HepG2 (cell line): ENCODE measurements around the gene TUBA4A. TPM values are rescaled to one million over a fixed set of nuclear protein-coding genes. Genes with fewer than 3 reads are reported as not detected.

Source experiments
- GTF2F1 ChIP-seq: fragments of 150-350 bp; IDR thresholded peaks from 2 replicates; pipeline ENCODE4 v1.6.1; 2014; ENCODE audit warnings: low read length
- GZF1 ChIP-seq: sonication (generic); formaldehyde crosslinking; IDR thresholded peaks from 2 replicates; pipeline ENCODE4 v1.5.1; 2020; ENCODE audit warnings: mild to moderate bottlenecking, missing genetic modification reagents
- MEF2D ChIP-seq: sonication (generic); formaldehyde crosslinking; IDR thresholded peaks from 2 replicates; pipeline ENCODE4 v1.5.1; 2020; ENCODE audit warnings: mild to moderate bottlenecking, missing genetic modification reagents
- MIER2 ChIP-seq: IDR thresholded peaks from 2 replicates; pipeline ENCODE4 v1.6.1; 2016; ENCODE audit warnings: missing biosample characterization, missing genetic modification reagents
- PHF5A ChIP-seq: IDR thresholded peaks from one replicate; pipeline ENCODE4 v1.6.1; 2018; ENCODE audit warnings: low read depth, missing genetic modification reagents; ENCODE audit not compliant: unreplicated experiment
- SIX1 ChIP-seq: sonication (generic); formaldehyde crosslinking; IDR thresholded peaks from 2 replicates; pipeline ENCODE4 v1.4.0; 2020; ENCODE audit warnings: missing genetic modification reagents, borderline replicate concordance
- TP53 ChIP-seq: sonication (generic); formaldehyde crosslinking; conservative IDR thresholded peaks from 2 replicates; pipeline ENCODE4 v1.4.0; 2020; ENCODE audit warnings: missing genetic modification reagents
- ZBTB42 ChIP-seq: sonication (generic); formaldehyde crosslinking; IDR thresholded peaks from 2 replicates; pipeline ENCODE4 v1.5.0; 2020; ENCODE audit warnings: mild to moderate bottlenecking, missing genetic modification reagents
- ZNF317 ChIP-seq: sonication (generic); formaldehyde crosslinking; IDR thresholded peaks from 2 replicates; pipeline ENCODE4 v1.5.0; 2020; ENCODE audit warnings: mild to moderate bottlenecking, missing genetic modification reagents
- ZNF337 ChIP-seq: sonication (generic); formaldehyde crosslinking; IDR thresholded peaks from 2 replicates; pipeline ENCODE4 v1.5.1; 2020; ENCODE audit warnings: missing genetic modification reagents, low read depth, mild to moderate bottlenecking, borderline replicate concordance
- ZNF614 ChIP-seq: IDR thresholded peaks from 2 replicates; pipeline ENCODE4 v1.6.1; 2018; ENCODE audit warnings: missing biosample characterization, missing genetic modification reagents, inconsistent platforms, borderline replicate concordance
- ZNF691 ChIP-seq: sonication (generic); formaldehyde crosslinking; IDR thresholded peaks from 2 replicates; pipeline ENCODE4 v1.4.0; 2020; ENCODE audit warnings: missing genetic modification reagents, low read depth, mild to moderate bottlenecking, borderline replicate concordance
- polyA plus RNA-seq, 8 experiments: library from polyadenylated mRNA; depleted of rRNA in 3 of 8; stranded (reverse) in 7 of 8; unstranded in 1 of 8; fragments of >200 nt; fragmentation: Illumina TruSeq in 4 of 8; extraction: Trizol in 4 of 8; gene quantifications; 2 replicates each; pipeline versions ENCODE4 v1.2.1 to v1.2.3, GENCODE V29; 2011 to 2016; ENCODE audit warnings: low read depth in 4 of 8, missing spikeins in 1 of 8, mixed read lengths in 1 of 8; ENCODE audit not compliant: insufficient read depth in 1 of 8
- total RNA-seq, 5 experiments: library from RNA; depleted of rRNA; stranded (reverse); fragments of >200 nt; fragmentation: Illumina TruSeq; extraction: Trizol; gene quantifications; 2 replicates each; pipeline ENCODE4 v1.2.3, GENCODE V29; 2016; ENCODE audit warnings: low read depth in 1 of 5
- TF ChIP-seq, protein P1 (sequence below): sonication (generic); formaldehyde crosslinking; IDR thresholded peaks from 2 replicates; pipeline ENCODE4 v1.4.0; 2020; ENCODE audit warnings: missing genetic modification reagents, borderline replicate concordance
- TF ChIP-seq, protein P2 (sequence below): sonication (generic); formaldehyde crosslinking; IDR thresholded peaks from 2 replicates; pipeline ENCODE4 v1.4.0; 2020; ENCODE audit warnings: missing genetic modification reagents
- TF ChIP-seq, protein P3 (sequence below): sonication (generic); formaldehyde crosslinking; IDR thresholded peaks from 2 replicates; pipeline ENCODE4 v1.8.1; 2022; ENCODE audit warnings: low read depth, mild to moderate bottlenecking, missing genetic modification reagents
- TF ChIP-seq, protein P4 (sequence below): sonication (generic); formaldehyde crosslinking; IDR thresholded peaks from 2 replicates; pipeline ENCODE4 v1.8.1; 2023; ENCODE audit warnings: missing genetic modification reagents, inconsistent platforms, borderline replicate concordance

The TUBA4A gene
- total and polyA plus RNA-seq, 2 of the 13 experiments (the other 11 are each of a cell fraction or from before 2014, with no cell fraction given), result 1.3 to 12.7 TPM

DNA sequence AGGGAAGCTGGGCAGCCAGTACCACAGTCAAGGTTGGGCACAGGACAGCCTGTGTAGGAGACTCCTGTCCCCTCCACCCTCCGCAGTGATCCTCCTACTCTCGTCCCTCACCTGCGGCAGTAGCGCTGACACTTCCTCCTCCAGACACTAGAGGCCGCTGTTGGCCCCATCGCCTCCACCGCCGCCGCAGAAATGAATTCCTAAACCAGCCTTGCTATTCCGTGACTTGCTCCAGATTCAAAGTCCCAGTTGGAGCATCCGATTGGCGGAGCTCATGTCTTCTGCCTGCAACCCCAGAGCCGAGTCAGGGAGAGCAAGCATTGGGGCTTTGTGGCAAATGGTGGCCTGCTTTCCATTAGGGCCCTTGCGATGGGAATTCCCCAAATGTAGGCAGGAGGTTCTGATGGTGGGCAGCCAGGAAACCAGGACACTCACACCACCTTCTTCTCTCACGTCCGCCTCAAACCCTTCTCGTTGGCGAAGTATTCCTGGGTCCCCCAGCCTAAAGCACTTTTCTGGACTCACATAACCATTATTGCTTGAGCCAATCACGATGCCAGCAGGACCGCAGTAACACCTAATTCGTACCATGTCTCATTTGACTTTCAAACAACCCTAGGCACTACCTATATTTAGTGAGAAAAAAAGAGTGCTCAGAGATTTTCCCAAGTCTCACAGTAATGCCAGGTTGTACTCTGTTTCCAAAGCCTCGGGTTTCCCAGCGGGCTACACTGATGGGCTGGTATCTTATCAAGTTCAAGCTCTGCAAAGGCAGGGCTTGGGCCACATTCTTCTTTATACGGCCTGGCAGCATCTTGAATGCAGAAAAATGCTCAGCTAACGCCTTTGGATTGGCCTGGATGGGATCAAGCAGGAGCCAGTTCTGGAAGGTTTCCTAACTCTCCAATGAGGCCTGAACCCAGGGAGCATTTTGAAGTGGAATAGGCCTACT lies 24.3 kb upstream of the TUBA4A start (continued):
- TF ChIP-seq, protein P1, sequence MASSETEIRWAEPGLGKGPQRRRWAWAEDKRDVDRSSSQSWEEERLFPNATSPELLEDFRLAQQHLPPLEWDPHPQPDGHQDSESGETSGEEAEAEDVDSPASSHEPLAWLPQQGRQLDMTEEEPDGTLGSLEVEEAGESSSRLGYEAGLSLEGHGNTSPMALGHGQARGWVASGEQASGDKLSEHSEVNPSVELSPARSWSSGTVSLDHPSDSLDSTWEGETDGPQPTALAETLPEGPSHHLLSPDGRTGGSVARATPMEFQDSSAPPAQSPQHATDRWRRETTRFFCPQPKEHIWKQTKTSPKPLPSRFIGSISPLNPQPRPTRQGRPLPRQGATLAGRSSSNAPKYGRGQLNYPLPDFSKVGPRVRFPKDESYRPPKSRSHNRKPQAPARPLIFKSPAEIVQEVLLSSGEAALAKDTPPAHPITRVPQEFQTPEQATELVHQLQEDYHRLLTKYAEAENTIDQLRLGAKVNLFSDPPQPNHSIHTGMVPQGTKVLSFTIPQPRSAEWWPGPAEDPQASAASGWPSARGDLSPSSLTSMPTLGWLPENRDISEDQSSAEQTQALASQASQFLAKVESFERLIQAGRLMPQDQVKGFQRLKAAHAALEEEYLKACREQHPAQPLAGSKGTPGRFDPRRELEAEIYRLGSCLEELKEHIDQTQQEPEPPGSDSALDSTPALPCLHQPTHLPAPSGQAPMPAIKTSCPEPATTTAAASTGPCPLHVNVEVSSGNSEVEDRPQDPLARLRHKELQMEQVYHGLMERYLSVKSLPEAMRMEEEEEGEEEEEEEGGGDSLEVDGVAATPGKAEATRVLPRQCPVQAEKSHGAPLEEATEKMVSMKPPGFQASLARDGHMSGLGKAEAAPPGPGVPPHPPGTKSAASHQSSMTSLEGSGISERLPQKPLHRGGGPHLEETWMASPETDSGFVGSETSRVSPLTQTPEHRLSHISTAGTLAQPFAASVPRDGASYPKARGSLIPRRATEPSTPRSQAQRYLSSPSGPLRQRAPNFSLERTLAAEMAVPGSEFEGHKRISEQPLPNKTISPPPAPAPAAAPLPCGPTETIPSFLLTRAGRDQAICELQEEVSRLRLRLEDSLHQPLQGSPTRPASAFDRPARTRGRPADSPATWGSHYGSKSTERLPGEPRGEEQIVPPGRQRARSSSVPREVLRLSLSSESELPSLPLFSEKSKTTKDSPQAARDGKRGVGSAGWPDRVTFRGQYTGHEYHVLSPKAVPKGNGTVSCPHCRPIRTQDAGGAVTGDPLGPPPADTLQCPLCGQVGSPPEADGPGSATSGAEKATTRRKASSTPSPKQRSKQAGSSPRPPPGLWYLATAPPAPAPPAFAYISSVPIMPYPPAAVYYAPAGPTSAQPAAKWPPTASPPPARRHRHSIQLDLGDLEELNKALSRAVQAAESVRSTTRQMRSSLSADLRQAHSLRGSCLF, result no peak
- TF ChIP-seq ZNF337, result no peak
- 0 out of 2 replicates have a peak, but pooled peaks have one; percentile 49 for TF ChIP-seq ZBTB42 (CRISPR knock-in tag)
- peak; percentile 52; the same call in 1 of the 2 replicates for TF ChIP-seq ZNF691 (CRISPR knock-in tag)
- TF ChIP-seq, protein P2, sequence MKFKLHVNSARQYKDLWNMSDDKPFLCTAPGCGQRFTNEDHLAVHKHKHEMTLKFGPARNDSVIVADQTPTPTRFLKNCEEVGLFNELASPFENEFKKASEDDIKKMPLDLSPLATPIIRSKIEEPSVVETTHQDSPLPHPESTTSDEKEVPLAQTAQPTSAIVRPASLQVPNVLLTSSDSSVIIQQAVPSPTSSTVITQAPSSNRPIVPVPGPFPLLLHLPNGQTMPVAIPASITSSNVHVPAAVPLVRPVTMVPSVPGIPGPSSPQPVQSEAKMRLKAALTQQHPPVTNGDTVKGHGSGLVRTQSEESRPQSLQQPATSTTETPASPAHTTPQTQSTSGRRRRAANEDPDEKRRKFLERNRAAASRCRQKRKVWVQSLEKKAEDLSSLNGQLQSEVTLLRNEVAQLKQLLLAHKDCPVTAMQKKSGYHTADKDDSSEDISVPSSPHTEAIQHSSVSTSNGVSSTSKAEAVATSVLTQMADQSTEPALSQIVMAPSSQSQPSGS (CRISPR knock-in tag), result peak; percentile 47; the same call in 1 of the 2 replicates
- 0 out of 2 replicates have a peak, but pooled peaks have one; percentile 47 for TF ChIP-seq ZNF317 (CRISPR knock-in tag)
- peak; percentile 21; the same call in 1 of the 2 replicates for TF ChIP-seq MEF2D (CRISPR knock-in tag)
- TF ChIP-seq, protein P3, sequence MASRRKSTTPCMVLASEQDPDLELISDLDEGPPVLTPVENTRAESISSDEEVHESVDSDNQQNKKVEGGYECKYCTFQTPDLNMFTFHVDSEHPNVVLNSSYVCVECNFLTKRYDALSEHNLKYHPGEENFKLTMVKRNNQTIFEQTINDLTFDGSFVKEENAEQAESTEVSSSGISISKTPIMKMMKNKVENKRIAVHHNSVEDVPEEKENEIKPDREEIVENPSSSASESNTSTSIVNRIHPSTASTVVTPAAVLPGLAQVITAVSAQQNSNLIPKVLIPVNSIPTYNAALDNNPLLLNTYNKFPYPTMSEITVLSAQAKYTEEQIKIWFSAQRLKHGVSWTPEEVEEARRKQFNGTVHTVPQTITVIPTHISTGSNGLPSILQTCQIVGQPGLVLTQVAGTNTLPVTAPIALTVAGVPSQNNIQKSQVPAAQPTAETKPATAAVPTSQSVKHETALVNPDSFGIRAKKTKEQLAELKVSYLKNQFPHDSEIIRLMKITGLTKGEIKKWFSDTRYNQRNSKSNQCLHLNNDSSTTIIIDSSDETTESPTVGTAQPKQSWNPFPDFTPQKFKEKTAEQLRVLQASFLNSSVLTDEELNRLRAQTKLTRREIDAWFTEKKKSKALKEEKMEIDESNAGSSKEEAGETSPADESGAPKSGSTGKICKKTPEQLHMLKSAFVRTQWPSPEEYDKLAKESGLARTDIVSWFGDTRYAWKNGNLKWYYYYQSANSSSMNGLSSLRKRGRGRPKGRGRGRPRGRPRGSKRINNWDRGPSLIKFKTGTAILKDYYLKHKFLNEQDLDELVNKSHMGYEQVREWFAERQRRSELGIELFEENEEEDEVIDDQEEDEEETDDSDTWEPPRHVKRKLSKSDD (CRISPR knock-in tag), result 0 out of 2 replicates have a peak, but pooled peaks have one; percentile 15
- TF ChIP-seq, protein P4, sequence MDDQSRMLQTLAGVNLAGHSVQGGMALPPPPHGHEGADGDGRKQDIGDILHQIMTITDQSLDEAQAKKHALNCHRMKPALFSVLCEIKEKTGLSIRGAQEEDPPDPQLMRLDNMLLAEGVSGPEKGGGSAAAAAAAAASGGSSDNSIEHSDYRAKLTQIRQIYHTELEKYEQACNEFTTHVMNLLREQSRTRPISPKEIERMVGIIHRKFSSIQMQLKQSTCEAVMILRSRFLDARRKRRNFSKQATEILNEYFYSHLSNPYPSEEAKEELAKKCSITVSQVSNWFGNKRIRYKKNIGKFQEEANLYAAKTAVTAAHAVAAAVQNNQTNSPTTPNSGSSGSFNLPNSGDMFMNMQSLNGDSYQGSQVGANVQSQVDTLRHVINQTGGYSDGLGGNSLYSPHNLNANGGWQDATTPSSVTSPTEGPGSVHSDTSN (CRISPR knock-in tag), result no peak
- 0 out of 2 replicates have a peak, but pooled peaks have one; percentile 25 for TF ChIP-seq SIX1 (CRISPR knock-in tag)
- TF ChIP-seq ZNF614 (CRISPR knock-in tag), result peak; percentile 48; the same call in 1 of the 2 replicates
- peak; percentile 64 for TF ChIP-seq PHF5A (CRISPR knock-in tag)
- TF ChIP-seq GZF1, result no peak
- no peak for TF ChIP-seq GTF2F1
- peak; percentile 83 for TF ChIP-seq MIER2 (CRISPR knock-in tag)
- no peak for TF ChIP-seq TP53 (CRISPR knock-in tag)
